Measurements from ENCODE around the gene LPCAT3. TPM values are rescaled to one million over a fixed set of nuclear protein-coding genes. Genes with fewer than 3 reads are reported as not detected.

Gene LPCAT3
- total and polyA plus RNA-seq, 2 of the 4 experiments (the other 2 are of a cell fraction) = 7.0 to 18.6 TPM

DNA sequence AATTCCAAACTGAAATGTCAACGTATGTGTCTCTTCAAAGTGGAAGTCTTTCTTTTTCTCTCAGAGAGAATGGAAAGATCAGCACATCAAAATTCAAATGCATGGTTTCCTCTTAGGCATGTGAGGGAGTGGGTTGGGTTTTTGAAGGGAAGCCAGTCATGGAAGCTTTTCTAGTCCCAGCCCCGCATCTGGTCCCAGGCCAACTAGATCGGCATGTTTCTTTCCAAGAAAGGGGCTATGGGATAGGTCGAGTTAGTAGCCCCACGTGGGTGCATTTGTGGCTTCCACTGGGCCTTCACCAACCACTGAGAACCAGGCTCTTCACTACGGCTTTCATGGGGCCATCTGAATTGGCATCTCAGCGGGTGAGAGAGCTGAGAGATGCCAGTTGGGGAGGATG, 48.8 kb upstream of the LPCAT3 start:
- Histone ChIP-seq H2BK15ac (ENCODE audit: low read depth, low read length) (no peak overlapping the region), H3K9me3 (ENCODE audit: control insufficient read depth, insufficient read depth, low read length) (no peaks in the 10 kb centered on the region), H3K14ac (replicated peaks; ENCODE audit: low read depth, low read length) (no peak overlapping the region), H3K36me3 (ENCODE audit: control insufficient read depth, insufficient read depth, low read length) (peaks cover 55% of the 10 kb centered on the region), H3K27me3 (ENCODE audit: control insufficient read depth, insufficient read depth, low read length) (no peaks in the 10 kb centered on the region), H4K5ac (ENCODE audit: low read depth, low read length) (no peak overlapping the region), H3K4me3 (ENCODE audit: insufficient read depth, low read depth, low read length) (no peak overlapping the region), H2AK9ac (replicated peaks; ENCODE audit: low read depth, low read length, poor library complexity) (no peak overlapping the region), H3K56ac (ENCODE audit: extremely low read depth, insufficient read depth, low read length) (no peak overlapping the region), H2AK5ac (ENCODE audit: low read depth, low read length) (no peak overlapping the region), H3K4ac (ENCODE audit: low read depth, low read length) (no peak overlapping the region), H3K9ac (ENCODE audit: low read depth, low read length) (no peak overlapping the region), H3K79me1 (ENCODE audit: low read depth in 1 of 2, low read length in 2 of 2) (no peaks in the 10 kb centered on the region; a peak in 1 of 4 replicates), H2AFZ (replicated peaks; ENCODE audit: low read length, poor library complexity) (no peak overlapping the region), H4K91ac (ENCODE audit: insufficient read depth, low read depth, low read length) (no peak overlapping the region), H3K4me1 (ENCODE audit: control insufficient read depth, insufficient read depth, low read length) (peaks cover 11% of the 10 kb centered on the region), H3K23ac (ENCODE audit: low read depth, low read length) (no peak overlapping the region), H4K8ac (ENCODE audit: low read depth in 2 of 2, low read length in 2 of 2) (no peak overlapping the region), H2BK5ac (ENCODE audit: low read depth, low read length, poor library complexity, severe bottlenecking) (no peak overlapping the region), H3K4me2 (ENCODE audit: low read depth, low read length) (no peak overlapping the region), H4K20me1 (ENCODE audit: insufficient read depth, low read length) (no peaks in the 10 kb centered on the region), H3K9me1 (ENCODE audit: insufficient read depth, low read length) (peaks cover 11% of the 10 kb centered on the region), H3K27ac (ENCODE audit: insufficient read depth, low read length) (no peak overlapping the region), H2BK20ac (ENCODE audit: low read depth, low read length) (no peak overlapping the region), H3K18ac (ENCODE audit: low read depth, low read length) (no peak overlapping the region), H2BK120ac (ENCODE audit: low read depth, low read length) (no peak overlapping the region)
- in situ Hi-C loops (cut with MboI; ENCODE audit: low sequenced_read_pairs) (loop anchor here (25.0 kb wide), 1 partner anchor 570 kb away; no protein-coding TSS in a partner anchor), dilution Hi-C loops (cut with HindIII; ENCODE audit: low sequenced_read_pairs, unreplicated experiment) (no loop called here), intact Hi-C loops (cut with micrococcal nuclease) (no loop called here)
- no peak for ATAC-seq (ENCODE audit: low read depth)
- WGBS, 2 experiments (ENCODE audit: extremely low coverage in 2 of 2, insufficient read length in 1 of 2) = 83% methylated on average over 1 of the region's 7 CpGs; no CpG with 5 or more reads in 1 of the 2 experiments
- ChIA-PET CTCF (no interaction called here), POLR2A (ENCODE audit: unreplicated experiment) (no interaction called here)
- TF ChIP-seq CTCF (conservative IDR thresholded peaks at IDR 0.05; ENCODE audit: low read depth, low read length) (no peak), SMC3 (IDR thresholded peaks at IDR 0.05; ENCODE audit: low read depth, low read length) (no peak), RAD21 (IDR thresholded peaks at IDR 0.05; ENCODE audit: low read length) (no peak), RCOR1 (IDR thresholded peaks at IDR 0.05; ENCODE audit: insufficient replicate concordance, low read length) (no peak), NFE2L2 (IDR thresholded peaks at IDR 0.05; ENCODE audit: low read depth, low read length) (no peak), ELK1 (IDR thresholded peaks at IDR 0.05; ENCODE audit: borderline replicate concordance, low read depth, low read length) (no peak), MXI1 (IDR thresholded peaks at IDR 0.05; ENCODE audit: borderline replicate concordance, low read depth, low read length) (no peak)
- no TSS peak for BruUV-seq (replicated peaks)
- no peak for DNase-seq

All from IMR-90 (cell line).